B cell (primary cell): Measurements from ENCODE around the gene PCDHGA9. TPM values are rescaled to one million over a fixed set of nuclear protein-coding genes. Genes with fewer than 3 reads are reported as not detected.
A peak's percentile ranks its signal among the peaks of the same experiment; 100 is the strongest.

Experiments used
- ATAC-seq: fragments of 200-7000 bp; cut with Tn5 transposase; one replicate; pipeline ENCODE4 v1.10.0; 2021; ENCODE audit warnings: low read depth, mild to moderate bottlenecking, moderate number of reproducible peaks, moderate library complexity
- CTCF ChIA-PET: fragments of 350-600 bp; sonication (Branson Sonifier 250); formaldehyde crosslinking; loops from one replicate; lab custom pipeline; 2021; ENCODE audit warnings: antibody characterized with exemption, inconsistent platforms; lab: Charles Lee
- POLR2A ChIA-PET: fragments of 350-600 bp; sonication (Branson Sonifier 250); formaldehyde crosslinking; loops from one replicate; lab custom pipeline; 2021; ENCODE audit warnings: antibody characterized with exemption; lab: Charles Lee
- DNase-seq: peaks from one replicate; pipeline ENCODE4 v3.0.0; 2013
- H2AFZ ChIP-seq: 2 replicates; pipeline ENCODE4 v1.6.1; 2012; ENCODE audit warnings: mild to moderate bottlenecking, low read depth, low read length; ENCODE audit not compliant: insufficient read depth, poor library complexity, severe bottlenecking
- H3K27ac ChIP-seq, 2 donors: 1 replicate in 1 of 2; 2 replicates in 1 of 2; pipeline ENCODE4 v1.5.1; 2012 to 2013; ENCODE audit warnings: low read length in 2 of 2, mild to moderate bottlenecking in 2 of 2, moderate library complexity in 1 of 2
- H3K27me3 ChIP-seq, 4 experiments: fragments of 200-600 bp in 1 of 4; sonication (generic) in 1 of 4; replicated peaks in 1 of 4; 1 replicate in 2 of 4; 2 replicates in 2 of 4; pipeline versions ENCODE4 v1.6.1 to v1.7.0; 2013 to 2016; ENCODE audit warnings: low read length in 3 of 4, mild to moderate bottlenecking in 2 of 4, mixed read lengths in 1 of 4, moderate library complexity in 1 of 4; ENCODE audit not compliant: insufficient read depth in 4 of 4, control insufficient read depth in 3 of 4; ENCODE audit errors: control extremely low read depth in 1 of 4
- H3K36me3 ChIP-seq, 2 experiments: replicated peaks in 1 of 2; 1 replicate in 1 of 2; 2 replicates in 1 of 2; pipeline versions ENCODE4 v1.6.1 to v1.7.1; 2013; ENCODE audit warnings: low read length in 1 of 2; ENCODE audit not compliant: insufficient read depth in 2 of 2, control insufficient read depth in 1 of 2; ENCODE audit errors: control extremely low read depth in 1 of 2, extremely low read depth in 1 of 2
- H3K4me1 ChIP-seq, 2 donors: fragments of 200-600 bp in 1 of 2; sonication (generic) in 1 of 2; 1 replicate in 1 of 2; 2 replicates in 1 of 2; pipeline versions ENCODE4 v1.5.1 to v1.6.1; 2013 to 2017; ENCODE audit warnings: low read length in 2 of 2; ENCODE audit not compliant: control insufficient read depth in 2 of 2, insufficient read depth in 2 of 2
- H3K4me2 ChIP-seq: replicated peaks from 2 replicates; pipeline ENCODE3; 2012; ENCODE audit warnings: mild to moderate bottlenecking, low read depth, low read length; ENCODE audit not compliant: poor library complexity, severe bottlenecking
- H3K4me3 ChIP-seq, 5 experiments: fragments of 200-600 bp in 1 of 5; sonication (generic) in 1 of 5; 1 replicate in 3 of 5; 2 replicates in 2 of 5; pipeline versions ENCODE4 v1.5.1 to v1.7.0; 2011 to 2016; ENCODE audit warnings: low read length in 4 of 5, mild to moderate bottlenecking in 4 of 5, low read depth in 2 of 5, control low read depth in 1 of 5, moderate library complexity in 1 of 5; ENCODE audit not compliant: insufficient read depth in 1 of 5; ENCODE audit errors: control extremely low read depth in 1 of 5, extremely low read depth in 1 of 5
- H3K79me2 ChIP-seq: fragments of 200-600 bp; sonication (generic); one replicate; pipeline ENCODE4 v1.6.0; 2016; ENCODE audit warnings: low read length; ENCODE audit not compliant: control insufficient read depth, insufficient read depth
- H3K9ac ChIP-seq: fragments of 200-600 bp; sonication (generic); 2 replicates; pipeline ENCODE4 v1.6.1; 2017; ENCODE audit warnings: mild to moderate bottlenecking, low read length, moderate library complexity
- H3K9me3 ChIP-seq, 3 donors: one replicate each; pipeline versions ENCODE4 v1.6.1 to v1.7.1; 2013; ENCODE audit warnings: low read length in 2 of 3; ENCODE audit not compliant: control insufficient read depth in 2 of 3, insufficient read depth in 1 of 3; ENCODE audit errors: control extremely low read depth in 1 of 3
- H4K20me1 ChIP-seq: 2 replicates; pipeline ENCODE4 v1.6.0; 2012; ENCODE audit warnings: mild to moderate bottlenecking, low read length; ENCODE audit not compliant: insufficient read depth, control insufficient read depth, poor library complexity, severe bottlenecking
- H3K27ac Mint-ChIP-seq: one replicate; pipeline ENCODE4 v1.8.0; 2021; ENCODE audit warnings: mixed read lengths
- H3K27me3 Mint-ChIP-seq: one replicate; pipeline ENCODE4 v1.8.0; 2021; ENCODE audit warnings: mixed read lengths
- H3K4me1 Mint-ChIP-seq: one replicate; pipeline ENCODE4 v1.8.0; 2021; ENCODE audit warnings: mixed read lengths
- H3K4me3 Mint-ChIP-seq: one replicate; pipeline ENCODE4 v1.8.0; 2021; ENCODE audit warnings: mixed read lengths
- H3K9me3 Mint-ChIP-seq: one replicate; pipeline ENCODE4 v1.8.0; 2022; ENCODE audit warnings: mixed read lengths; ENCODE audit not compliant: insufficient read depth
- EZH2 ChIP-seq: IDR thresholded peaks from 2 replicates; pipeline ENCODE4 v1.6.1; 2012; ENCODE audit warnings: borderline replicate concordance, low read depth, mild to moderate bottlenecking, moderate library complexity, low read length; ENCODE audit not compliant: insufficient read depth, poor library complexity, severe bottlenecking
- WGBS: methylation state at CpG from one replicate; pipeline ENCODE4 v1.1.5; 2013; ENCODE audit warnings: missing lambda C conversion rate; ENCODE audit not compliant: insufficient coverage; 5-methylcytosine and 5-hydroxymethylcytosine counted together
- intact Hi-C: fragments of 100-400 bp; cut with micrococcal nuclease; formaldehyde crosslinking; loops from one replicate; pipeline ENCODE4 v1.10.0; 2022
- polyA minus RNA-seq: library from RNA; depleted of rRNA, polyadenylated mRNA; stranded (reverse); fragments of >200 nt; gene quantifications from 2 replicates; pipeline ENCODE4 v1.2.3, GENCODE V29; 2012
- polyA plus RNA-seq: library from polyadenylated mRNA; depleted of rRNA; stranded (reverse); fragments of >200 nt; gene quantifications from 2 replicates; pipeline ENCODE4 v1.2.3, GENCODE V29; 2012
- total RNA-seq, 2 donors: library from RNA; stranded (reverse); fragments of 120-200 nt in 1 of 2; gene quantifications; 1 replicate in 1 of 2; 2 replicates in 1 of 2; pipeline versions ENCODE4 v1.2.3 to v1.2.4, GENCODE V29; 2013 to 2022
- TF ChIP-seq, protein P1 (sequence below): fragments of 200-600 bp; IDR thresholded peaks from one replicate; pipeline ENCODE4 v1.8.0; 2022; ENCODE audit warnings: antibody characterized with exemption, mild to moderate bottlenecking

The PCDHGA9 gene
- 1.9 and 2.5 TPM in 2 replicates for total RNA-seq
- total RNA-seq (2013): 0.44 TPM
- polyA plus RNA-seq: 0.19 TPM in 2 replicates
- 0.86 and 1.2 TPM in 2 replicates for polyA minus RNA-seq

DNA sequence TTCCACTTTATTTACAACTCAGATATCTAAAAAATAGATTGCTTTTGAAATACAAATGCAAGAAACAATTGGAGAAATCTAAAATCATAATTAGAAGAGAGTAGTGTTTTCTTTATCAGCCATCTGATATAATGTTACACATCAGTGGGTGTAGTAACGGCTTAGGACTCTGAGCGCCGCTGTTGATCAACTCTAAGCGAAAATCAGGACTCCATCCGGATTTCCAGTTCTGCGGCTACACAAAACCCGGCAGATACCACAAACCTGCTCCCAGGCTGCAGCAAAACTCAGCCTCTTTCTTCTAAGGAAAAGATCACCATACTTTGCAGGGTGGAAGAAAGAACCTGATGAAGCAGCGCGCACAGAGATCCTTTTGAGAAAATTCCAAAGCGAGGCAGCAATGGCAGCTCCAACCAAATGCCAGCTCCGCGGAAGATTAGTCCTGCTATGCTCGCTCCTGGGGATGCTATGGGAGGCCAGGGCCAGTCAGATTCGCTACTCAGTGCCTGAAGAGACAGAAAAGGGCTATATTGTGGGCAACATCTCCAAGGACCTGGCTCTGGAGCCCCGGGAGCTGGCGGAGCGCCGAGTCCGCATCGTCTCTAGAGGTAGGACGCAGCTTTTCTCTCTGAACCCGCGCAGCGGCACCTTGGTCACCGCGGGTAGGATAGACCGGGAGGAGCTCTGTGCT lies at the start of gene PCDHGA9:
Gene PCDHGA9 (plus strand): TSS at position 226 of the 691 bp plus-strand sequence. CDS start 175 bp downstream, at position 401.
- H3K4me1 Mint-ChIP-seq: peaks cover 2% of the 10 kb centered on the region
- no peak within 1 kb of the TSS for H3K27ac ChIP-seq
- H3K4me1 ChIP-seq: no peaks in the 10 kb centered on the region
- peaks cover 0 to 55% (median 35%) of the 10 kb centered on the region in 4 experiments for H3K27me3 ChIP-seq
- no peaks in the 10 kb centered on the region for H3K36me3 ChIP-seq
- DNase-seq (peak; percentile 25), ATAC-seq (no peak)
- ChIA-PET CTCF (interaction anchor here (0.8 to 1.8 kb wide), 7 partner anchors 10 to 164 kb away, joined by 3 to 7 read pairs (median 4); partner anchors contain the start of genes PCDHGA10, PCDHGA12 and PCDHGB7), POLR2A (no interaction called here)
- peak within 1 kb of the TSS; percentile 73 for H3K4me3 Mint-ChIP-seq
- intact Hi-C loops: loop anchor here (5.0 kb wide), 1 partner anchor 35 kb away; no protein-coding TSS in a partner anchor
- H3K4me3 ChIP-seq: peak within 1 kb of the TSS in 3 of 5 experiments; percentile 21 to 39 (median 21)
- 29% methylated on average over 26 of the region's 27 CpGs for WGBS
- peak within 1 kb of the TSS; percentile 52 for H3K4me2 ChIP-seq
- H3K9me3 ChIP-seq: peaks cover 0 to 50% (median 18%) of the 10 kb centered on the region in 3 donors
- peak within 1 kb of the TSS; percentile 44 for H2AFZ ChIP-seq
- H3K9ac ChIP-seq: peak within 1 kb of the TSS; percentile 29
- no peak within 1 kb of the TSS for H3K27ac Mint-ChIP-seq
- H3K79me2 ChIP-seq: no peaks in the 10 kb centered on the region
- H3K27me3 Mint-ChIP-seq: peaks cover 55% of the 10 kb centered on the region
- no peaks in the 10 kb centered on the region for H4K20me1 ChIP-seq
- TF ChIP-seq EZH2: no peak
- TF ChIP-seq, protein P1, sequence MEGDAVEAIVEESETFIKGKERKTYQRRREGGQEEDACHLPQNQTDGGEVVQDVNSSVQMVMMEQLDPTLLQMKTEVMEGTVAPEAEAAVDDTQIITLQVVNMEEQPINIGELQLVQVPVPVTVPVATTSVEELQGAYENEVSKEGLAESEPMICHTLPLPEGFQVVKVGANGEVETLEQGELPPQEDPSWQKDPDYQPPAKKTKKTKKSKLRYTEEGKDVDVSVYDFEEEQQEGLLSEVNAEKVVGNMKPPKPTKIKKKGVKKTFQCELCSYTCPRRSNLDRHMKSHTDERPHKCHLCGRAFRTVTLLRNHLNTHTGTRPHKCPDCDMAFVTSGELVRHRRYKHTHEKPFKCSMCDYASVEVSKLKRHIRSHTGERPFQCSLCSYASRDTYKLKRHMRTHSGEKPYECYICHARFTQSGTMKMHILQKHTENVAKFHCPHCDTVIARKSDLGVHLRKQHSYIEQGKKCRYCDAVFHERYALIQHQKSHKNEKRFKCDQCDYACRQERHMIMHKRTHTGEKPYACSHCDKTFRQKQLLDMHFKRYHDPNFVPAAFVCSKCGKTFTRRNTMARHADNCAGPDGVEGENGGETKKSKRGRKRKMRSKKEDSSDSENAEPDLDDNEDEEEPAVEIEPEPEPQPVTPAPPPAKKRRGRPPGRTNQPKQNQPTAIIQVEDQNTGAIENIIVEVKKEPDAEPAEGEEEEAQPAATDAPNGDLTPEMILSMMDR: peak; percentile 42
- H3K9me3 Mint-ChIP-seq: peaks cover 9% of the 10 kb centered on the region

DNA sequence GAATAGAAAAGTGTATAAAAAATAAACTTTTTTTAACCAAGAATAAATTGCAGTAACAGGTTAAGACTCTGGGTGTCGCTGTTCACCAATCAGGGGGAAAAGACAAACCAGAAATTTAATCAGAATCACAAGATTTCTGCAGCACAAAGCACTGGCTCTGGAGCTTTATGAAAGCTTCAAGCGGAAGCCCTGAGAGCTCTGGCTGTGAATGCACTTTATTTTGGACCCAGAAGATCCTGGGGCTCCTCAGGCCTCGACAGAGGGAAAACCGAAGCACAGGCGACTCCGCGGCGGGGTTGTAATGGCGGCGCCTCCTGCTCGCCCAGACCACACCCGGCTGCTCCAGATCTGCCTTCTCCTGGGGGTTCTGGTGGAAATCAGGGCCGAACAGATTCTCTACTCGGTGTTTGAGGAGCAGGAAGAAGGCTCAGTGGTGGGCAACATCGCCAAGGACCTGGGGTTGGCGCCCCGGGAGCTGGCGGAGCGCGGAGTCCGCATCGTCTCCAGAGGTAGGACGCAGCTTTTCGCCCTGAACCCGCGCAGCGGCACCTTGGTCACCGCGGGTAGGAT lies 47.6 kb upstream of the PCDHGA9 start, which contains the start of gene PCDHGA4:
Gene PCDHGA4 (plus strand): TSS at position 122 of the 570 bp plus-strand sequence. CDS start 87 bp downstream, at position 209.
- TF ChIP-seq EZH2: no peak
- TF ChIP-seq, protein P1: peak; percentile 58
- 32% methylated on average over 29 of the region's 29 CpGs for WGBS
- Histone ChIP-seq H3K27me3 (peaks cover 0 to 58% (median 33%) of the 10 kb centered on the region in 4 experiments), H2AFZ (peak within 1 kb of the TSS; percentile 20), H3K4me1 (no peaks in the 10 kb centered on the region), H3K4me2 (no peak within 1 kb of the TSS), H3K4me3 (no peak within 1 kb of the TSS), H3K36me3 (no peaks in the 10 kb centered on the region), H4K20me1 (no peaks in the 10 kb centered on the region), H3K9me3 (peaks cover 2 to 48% (median 26%) of the 10 kb centered on the region in 3 donors), H3K79me2 (no peaks in the 10 kb centered on the region), H3K9ac (no peak within 1 kb of the TSS), H3K27ac (no peak within 1 kb of the TSS)
- peaks cover 2% of the 10 kb centered on the region for H3K4me1 Mint-ChIP-seq
- H3K4me3 Mint-ChIP-seq: no peak within 1 kb of the TSS
- intact Hi-C loops: no loop called here
- POLR2A ChIA-PET: no interaction called here
- peaks cover 54% of the 10 kb centered on the region for H3K27me3 Mint-ChIP-seq
- no peak within 1 kb of the TSS for H3K27ac Mint-ChIP-seq
- ATAC-seq: no peak
- peaks cover 12% of the 10 kb centered on the region for H3K9me3 Mint-ChIP-seq
- CTCF ChIA-PET: interaction anchor here (1.1 to 1.6 kb wide), 2 partner anchors 202 to 211 kb away, joined by 3 to 4 read pairs; no protein-coding TSS in a partner anchor
- no peak for DNase-seq
